T-helper 2 cell (primary cell): ENCODE results near the gene TRDN.
"Not testable (repeated sequence)": the region's sequence is repeated elsewhere in the genome, so short reads cannot be mapped to it uniquely, and the experiment has no call there.

Source experiments
- DNase-seq, 5 experiments: peaks; one replicate each; pipeline versions ENCODE4 v3.0.0 to v3.0.0-alpha.2; 2012 to 2022

The TRDN gene

DNA sequence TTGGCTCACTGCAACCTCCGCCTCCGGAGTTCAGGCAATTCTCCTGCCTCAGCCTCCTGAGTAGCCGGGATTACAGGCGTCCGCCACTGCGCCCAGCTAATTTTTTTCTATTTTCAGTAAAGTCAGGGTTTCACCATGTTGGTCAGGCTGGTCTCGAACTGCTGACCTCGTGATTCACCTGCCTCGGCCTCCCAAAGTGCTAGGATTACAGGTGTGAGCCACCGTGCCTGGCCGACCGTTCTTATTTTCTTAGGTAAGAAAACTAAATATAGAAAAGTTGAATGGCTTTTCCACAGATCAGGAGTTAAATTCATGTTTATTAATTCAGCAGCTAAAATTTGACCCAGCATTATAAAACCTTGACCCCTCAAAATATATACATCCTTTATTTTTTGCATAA, 238.7 kb downstream of the TRDN start:
- DNase-seq: no peak

DNA sequence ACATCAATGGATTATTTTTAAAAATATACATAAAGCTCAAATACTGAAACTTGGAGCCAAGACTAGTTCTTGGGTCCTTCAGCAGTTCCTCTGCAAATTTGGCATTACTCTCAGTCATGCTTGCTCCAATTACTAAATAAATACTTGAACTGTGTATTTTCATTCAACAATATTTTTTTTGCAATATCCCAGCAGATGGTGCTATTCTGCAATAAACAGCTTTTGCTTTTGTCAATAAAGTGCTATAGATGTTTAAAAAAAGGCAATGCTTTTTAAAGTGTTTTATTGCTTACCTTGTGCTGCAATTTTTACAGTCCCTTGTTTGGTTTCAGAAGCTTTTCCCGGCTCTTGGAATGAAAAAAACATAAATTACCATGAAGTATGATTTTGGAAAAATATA, 243.4 kb downstream of the TRDN start:
- DNase-seq: no peak

DNA sequence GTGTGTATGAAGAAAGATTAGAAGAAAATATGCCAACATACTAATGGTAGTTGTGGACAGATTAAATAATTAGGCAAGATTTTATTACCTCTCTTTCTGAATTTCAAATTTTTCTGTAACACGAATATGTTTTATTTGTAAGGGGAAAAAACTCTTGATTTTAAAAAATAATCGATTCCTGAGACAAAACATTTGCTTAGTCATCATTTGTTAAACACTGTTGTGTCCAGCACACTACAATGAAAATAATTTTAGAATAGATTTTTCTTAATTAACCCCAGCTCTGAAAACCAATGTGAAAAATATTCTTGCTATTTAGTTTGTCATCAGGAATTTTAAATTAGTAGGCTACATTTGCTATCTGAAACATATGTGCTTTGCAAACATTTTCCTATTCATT, 253.0 kb downstream of the TRDN start:
- DNase-seq: no peak

DNA sequence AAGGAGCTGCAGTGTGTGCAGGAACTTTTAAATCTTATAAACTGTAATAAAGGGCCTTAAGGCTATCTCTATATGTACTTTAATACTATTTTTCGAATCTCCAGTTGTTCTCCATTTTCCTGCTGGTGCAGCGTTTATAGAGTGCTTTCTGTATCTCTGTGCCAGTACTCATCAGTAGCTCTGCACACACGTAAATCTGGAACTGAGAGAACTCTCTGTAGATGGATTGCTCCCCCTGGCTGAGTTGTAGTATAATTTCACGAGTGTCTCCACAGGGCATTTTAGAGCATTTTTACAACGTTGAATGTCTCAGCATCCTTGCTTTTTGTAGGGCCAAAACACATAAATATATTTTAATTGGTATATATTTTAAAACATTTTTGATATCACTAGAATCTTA, 256.5 kb downstream of the TRDN start:
- no peak for DNase-seq

DNA sequence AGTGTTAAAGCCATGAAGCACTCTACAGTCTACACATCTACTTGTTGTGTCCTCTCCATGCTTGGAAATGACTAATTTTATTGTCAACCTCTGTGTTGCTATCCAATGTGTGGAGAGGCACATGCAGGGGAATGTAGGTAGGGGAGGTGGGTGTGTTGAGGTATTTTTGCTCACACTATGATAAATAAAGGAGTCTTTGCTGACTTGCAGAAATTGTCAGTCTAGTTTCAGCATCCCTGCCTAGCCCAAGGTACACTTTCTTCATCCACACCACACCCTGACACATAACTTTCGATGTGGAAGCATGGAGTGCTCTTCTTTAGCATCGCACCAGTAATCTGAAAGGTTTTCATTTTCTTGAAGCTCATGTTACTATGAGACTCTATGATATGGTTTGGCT, 264.0 kb downstream of the TRDN start:
- no peak for DNase-seq

DNA sequence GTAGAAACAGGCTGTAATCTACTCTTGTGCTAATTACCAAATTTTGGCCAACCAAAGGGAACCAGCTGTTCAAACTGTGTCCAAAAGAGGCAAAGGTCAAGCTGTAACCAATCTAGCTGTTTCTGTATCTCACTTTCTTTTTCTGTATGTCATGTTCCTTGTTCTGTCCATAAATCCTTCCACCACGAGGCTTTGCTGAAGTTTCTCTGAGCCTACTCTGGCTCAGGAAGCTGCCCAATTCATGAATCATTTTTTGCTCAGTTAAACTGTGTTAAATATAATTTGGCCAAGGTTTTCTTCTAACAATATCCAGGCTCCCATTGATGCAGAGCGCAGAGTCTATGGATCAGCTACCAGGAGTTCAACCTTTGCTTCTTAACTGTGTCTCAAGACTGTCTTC, 272.8 kb downstream of the TRDN start:
- no peak for DNase-seq

DNA sequence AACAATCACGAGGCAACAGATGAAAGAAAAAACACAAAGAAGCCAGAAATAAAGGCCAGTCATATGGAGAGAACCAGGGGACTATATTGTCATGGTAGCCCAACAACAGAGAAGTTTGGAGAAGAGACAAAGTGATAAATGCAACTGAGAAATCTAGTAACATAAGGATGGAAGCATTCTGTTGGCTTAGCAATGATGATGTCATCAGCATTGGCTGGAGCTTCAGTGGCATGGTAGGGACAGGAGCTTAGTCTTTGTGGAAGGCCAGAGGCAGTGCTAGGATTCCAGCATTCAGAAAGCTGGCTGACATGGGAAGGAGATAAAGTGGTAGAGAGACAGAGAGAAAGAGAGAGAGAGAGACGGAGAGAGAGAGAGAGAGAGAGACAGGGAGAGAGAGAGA, 276.4 kb downstream of the TRDN start:
- no peak for DNase-seq

DNA sequence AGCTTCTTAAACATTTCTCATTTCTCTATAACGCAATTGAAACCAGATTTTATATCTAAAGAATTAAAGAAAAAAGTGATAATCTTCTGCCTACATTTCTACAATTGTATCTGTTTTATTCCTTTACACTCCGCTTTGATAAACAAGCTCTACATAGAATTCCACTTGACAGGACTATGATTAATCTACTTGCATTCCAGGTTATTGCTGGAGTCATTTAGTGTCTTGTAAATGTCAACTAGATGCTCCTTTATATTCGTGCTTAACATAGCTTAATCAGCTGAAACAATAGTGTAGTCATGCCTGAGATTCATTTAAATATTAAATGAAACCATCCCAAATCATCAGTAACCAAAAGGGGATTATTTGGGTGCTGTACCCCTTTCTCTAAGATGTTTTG, 284.0 kb downstream of the TRDN start:
- no peak for DNase-seq

DNA sequence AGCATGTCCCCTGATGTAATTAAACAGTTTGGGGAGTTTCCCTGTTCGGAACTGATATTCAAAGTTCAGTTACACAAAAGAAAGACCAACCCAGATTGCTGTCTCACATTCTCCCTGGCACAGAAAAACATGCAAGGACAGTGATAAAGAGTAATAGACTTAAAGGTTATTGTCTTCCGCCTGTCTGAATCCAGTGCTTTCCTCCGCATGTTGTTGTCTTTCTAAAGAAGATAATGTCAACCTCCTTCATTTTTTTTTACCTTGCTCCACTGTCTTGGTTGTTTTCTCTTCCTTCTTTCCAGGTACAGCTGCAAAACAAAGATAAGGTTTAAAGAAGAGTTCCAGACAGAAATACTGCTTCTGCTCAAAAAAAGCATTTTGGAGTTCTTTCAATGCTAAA, 284.5 kb downstream of the TRDN start:
- no peak for DNase-seq

DNA sequence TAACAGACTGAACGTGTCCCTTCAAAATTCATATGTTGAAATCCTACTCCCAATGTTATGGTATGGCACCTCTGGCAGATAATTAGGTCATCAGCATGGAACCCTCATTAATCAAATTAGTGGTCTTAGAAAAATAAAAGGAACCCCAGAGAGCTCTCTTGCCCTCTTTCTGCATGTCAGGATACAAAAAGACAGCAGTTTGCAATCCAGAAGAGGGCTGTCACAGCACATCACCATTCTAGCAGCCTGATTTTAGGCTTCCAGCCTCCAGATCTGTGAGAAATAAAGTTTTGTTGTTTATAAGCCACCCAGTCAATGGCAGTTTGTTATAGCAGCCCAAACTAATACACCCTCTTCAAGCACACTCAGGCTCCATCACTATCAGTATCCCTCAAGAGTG, 292.9 kb downstream of the TRDN start:
- DNase-seq: no peak

DNA sequence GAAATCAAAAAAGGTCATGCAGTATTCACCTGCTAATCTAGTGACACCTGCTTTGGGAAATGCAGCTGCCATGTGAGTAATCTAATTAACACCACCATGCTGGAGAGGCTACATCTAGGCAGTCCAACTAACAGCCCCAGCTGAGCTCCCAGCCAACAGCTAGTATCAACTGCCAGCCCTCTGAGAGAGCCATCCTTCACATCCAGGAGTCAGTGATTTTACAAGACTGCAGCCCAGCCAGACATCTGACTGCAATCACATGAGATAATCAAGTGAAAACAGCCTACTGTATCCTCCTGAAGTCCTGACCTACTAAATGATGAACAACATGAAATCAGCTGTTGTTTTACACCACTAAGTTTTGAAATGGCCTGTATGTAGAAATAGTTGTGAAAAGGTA, 298.4 kb downstream of the TRDN start:
- DNase-seq: no peak

DNA sequence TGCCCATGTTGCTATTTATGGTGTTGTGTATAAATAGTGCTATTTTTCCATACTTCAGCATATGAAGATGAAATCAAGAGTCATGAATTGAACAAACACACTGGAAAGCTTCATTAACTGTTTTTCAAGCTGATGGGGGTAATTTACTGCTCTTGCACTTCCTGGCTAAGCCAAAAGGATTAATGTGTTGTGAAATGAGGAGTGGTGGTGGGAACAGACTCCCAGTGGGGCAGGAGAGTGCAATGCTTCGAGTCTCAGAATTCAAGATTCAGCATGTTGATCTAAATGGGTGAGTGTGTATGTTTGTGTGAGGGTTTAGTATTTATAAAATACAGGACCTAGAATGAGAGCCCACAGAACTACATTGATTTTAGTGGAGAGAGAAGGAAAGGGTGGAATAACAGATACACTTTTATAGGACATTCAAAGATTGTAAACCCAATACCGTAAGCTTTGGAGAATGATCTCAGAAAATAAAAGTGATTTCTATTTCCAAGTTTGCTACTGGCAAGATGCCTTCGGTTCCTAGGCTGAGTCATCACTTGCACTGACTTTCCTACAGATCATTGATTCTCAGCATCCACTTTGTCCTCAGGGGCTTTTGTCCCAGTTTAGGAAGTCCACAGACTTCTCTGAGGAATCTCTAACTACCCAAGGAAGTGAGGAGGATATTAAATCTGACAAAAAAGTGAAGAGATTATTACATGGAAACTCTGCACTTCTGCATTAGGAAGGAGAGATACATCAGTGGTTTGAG, 303.6 kb downstream of the TRDN start:
- no peak for DNase-seq

DNA sequence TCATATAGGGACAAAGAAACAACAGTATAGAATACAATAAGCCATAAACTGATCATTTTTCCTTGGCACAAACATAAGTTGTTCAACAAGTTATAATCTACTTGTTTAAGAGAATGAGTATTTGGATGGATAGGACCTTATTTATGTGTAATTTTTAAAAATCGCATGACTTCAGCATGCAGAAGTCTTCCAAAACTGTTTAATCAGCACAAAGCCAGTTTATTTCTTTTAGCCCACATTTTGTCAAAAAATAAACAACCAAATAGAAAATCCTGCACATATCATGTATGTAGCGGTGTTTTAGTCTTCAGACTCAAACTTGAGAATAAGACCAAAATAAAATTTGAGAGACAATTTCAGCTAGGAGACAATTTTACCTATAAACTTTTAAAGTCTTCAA, 304.7 kb downstream of the TRDN start:
- no peak for DNase-seq

DNA sequence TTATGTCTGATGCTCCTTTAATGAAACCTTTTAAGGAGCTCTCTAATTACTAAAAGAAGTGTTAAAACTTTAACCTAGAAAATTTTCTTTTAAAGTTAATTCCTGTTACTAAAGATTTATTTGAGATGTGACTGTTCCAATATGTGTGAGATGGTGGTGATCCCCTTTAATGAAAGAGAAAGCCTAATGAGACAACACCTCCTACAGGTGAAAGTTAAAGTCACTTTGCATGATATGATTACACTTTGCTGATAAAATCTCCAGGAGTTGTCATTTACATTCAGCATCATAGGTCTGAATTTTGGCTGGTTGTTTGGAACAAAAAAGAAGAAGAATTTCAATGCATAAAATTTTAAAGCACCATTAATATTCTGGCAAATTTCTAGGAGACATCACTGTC, 307.4 kb downstream of the TRDN start:
- no peak for DNase-seq

DNA sequence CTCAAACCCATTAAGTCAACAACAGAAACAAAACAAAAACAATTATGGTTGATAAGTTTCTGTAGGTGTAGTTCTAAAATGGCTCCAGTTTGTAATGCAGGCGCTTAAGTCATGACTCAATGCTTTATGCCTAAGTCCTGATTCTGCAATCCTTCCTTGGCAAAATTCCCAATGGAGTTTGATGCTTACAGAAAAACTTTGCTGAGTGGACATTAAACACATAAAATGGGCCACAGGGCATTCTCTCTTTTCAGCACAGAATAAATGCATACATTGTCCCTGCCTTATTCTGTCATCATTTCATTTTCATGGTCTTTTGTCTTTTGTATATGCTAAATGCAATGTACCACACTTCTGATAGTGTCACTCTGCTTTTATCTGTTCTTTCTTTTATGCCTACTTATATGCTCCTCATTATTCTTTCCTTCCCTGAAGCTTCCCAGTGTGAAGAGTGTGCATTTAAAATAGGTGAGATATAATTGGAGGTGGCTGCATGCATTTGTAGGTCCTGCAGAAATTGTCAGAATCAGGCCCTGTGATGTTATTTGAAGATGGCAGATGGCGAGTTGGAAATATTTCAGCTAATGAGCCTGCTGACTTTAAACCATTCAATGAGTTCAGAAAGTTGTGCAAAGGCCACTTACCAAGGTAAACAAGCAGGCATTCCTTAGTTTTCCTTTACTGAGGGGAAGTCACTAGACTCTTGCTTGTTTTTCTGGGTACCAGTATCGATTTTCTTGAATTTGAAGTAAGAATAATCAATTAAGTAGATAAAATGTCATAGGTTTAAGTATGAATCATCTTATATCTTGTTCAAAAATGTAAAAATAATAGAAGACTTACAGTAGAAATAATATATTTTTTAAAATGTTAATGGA, 313.1 kb downstream of the TRDN start:
- no peak for DNase-seq

DNA sequence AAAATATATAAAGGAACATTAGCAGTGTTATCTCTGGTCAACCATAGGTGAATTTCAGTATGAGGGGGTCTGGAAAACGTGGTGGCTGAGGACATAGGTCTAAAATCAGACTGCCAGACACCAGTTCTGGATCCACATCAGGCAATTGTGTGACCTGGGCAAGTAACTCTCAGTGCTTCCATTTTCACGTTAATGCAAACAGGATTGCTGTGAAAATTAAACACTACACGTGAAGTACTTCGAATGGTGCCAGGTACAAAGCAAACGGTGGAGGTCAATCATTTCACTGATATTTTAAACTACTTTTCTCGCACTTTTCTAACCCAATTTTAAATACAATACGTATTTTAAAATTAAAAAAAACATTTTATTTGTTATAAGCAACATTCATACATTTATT, 315.7 kb downstream of the TRDN start:
- DNase-seq: no peak

DNA sequence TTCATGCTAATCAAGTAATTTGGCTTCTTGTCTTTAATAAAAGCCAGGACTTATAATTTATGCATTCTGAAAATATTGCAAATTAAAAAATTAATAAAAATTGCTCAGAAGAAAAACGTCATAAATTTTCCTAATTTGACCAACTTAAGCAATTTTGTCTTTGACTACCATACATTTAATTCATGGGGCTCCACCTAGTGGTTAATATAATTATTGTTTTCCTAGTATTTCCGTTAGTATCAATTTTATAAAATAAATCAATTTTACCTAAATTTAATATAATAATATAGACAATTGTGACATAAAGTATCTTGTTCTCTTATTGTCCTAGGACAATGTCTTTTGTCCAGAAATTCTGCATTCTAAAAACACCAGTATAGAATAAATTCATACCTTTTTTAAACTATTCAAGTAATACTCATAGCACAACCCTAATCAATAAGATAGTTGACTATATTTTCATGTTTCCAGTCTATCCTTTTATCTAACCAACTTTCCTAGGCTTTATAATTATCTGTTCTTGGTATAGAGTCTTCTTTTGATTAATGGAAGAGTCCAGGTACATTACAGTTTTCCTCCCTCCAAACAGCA, 319.9 kb downstream of the TRDN start:
- no peak for DNase-seq

DNA sequence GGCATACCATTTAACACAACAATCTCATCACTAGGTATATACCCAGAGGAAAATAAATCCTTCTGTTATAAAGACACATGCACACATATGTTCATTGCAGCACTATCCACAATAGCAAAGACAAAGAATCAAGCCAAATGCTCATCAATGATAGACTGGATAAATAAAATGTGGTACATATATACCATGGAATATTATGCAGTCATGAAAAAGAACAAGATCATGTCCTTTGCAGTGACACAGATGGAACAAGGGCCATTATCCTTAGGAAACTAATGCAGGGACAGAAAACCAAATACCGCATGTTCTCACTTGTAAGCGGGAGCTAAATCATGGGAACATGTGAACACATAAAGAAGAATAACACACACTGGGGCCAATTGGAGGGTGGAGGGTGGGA, 322.3 kb downstream of the TRDN start:
- not testable (repeated sequence) for DNase-seq

DNA sequence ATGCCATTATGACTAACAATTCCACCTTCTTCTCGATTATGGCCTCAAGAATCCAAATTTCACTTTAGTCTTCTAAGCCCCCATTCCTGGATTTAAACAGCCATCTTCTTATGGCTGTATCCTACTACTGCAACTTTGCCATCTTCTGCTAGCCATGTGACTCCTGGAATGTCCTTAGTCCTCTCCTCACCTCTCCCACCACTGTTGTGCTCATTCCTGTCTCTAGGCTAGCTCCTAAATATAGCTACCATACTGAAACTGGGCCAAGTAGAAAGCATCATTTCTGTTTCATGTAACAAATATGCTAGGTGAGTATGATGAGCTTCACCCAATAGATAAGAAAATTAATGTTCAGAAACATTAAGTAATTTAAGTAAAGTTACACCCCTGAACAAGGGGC, 327.6 kb downstream of the TRDN start:
- DNase-seq: no peak

DNA sequence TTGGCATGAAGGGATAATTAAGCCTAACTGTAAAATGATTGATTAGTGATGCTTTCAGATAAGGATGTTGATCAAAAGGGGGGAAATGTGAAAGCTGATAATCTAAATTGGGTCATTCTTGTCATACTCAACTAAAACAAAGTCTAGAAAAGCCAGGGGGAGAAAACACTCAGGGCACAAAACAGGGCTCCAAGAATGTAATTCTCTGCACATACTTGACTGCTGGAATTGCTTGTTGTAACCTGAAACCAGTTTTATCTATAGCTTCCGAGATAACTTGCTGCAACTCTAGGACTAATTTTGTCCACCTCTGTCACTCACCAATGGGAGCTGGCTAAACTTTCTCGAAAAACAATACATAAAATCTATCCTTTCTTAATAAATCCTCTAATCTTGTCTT, 330.4 kb downstream of the TRDN start:
- DNase-seq: no peak

DNA sequence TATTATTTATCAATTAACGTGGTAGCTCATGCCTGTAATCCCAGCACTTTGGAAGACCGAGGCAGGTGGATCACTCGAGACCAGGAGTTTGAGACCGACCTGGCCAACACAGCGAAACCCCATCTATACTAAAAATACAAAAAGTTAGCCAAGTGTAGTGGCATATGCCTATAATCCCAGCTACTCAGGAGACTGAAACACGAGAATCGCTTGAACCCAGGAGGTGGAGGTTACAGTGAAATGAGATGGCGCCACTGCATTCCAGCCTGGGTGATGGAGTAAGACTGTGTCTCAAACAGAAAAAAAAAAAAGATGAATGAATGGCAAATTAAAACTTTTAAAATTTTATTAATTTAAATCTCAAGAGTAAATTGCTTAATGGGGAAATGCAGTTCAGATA, 341.1 kb downstream of the TRDN start:
- DNase-seq: no peak

DNA sequence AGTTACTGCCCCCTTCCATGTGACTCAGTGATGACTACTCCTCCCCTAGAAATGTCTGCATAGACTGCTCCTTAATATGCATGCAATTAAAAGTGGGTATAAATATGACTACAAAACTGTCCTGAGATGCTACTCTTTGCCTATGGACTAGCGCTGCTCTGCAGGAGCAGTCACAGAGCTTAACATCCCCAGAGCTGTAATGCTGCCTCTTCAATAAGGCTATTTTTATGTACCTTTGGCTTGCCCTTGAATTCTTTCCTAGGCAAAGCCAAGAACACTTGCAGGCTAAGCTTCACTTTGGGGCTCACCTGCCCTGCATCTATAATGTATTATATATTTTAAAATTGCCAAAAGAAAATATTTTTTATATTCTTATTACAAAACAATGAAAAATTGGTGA, 341.6 kb downstream of the TRDN start:
- no peak for DNase-seq

DNA sequence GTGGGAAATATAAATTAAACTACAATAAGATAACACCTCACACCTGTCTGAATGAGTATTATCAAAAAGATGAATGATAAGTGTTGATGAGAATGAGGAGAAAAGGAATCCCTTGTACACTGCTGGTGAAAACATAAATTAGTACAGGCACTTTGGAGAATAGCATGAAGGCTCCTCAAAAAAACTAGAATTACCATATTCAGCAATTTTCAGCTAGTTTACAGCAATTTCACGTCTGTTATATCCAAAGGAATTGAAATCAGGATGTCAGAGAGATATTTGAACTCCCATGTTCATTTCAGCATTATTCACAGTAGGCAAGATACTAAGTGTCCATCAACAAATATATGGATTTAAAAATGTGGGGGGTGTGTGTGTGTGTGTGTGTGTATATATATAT, 348.1 kb downstream of the TRDN start:
- no peak for DNase-seq

DNA sequence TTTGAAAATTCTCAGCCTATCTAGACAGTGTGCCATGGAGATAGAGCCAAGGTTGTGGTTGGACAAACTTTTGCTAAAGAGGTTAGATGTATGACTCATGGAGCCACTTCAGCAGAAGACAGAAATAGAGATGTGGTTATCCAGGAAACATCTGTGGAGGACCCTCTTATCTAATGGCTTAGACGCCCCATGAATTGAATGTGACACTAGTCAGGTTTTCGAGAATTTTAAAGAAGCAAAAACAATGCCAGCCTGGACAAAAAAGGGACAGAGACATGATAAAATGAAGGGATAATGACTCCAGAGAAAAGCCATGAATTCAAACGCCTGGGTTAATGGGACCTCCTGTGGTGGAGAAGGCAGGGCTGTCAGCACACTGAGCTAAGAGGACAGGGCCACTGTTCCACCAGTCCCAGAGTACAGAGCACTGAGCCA, 360.2 kb downstream of the TRDN start:
- DNase-seq: no peak
